Measurements from ENCODE around the gene NEDD9.

DNA sequence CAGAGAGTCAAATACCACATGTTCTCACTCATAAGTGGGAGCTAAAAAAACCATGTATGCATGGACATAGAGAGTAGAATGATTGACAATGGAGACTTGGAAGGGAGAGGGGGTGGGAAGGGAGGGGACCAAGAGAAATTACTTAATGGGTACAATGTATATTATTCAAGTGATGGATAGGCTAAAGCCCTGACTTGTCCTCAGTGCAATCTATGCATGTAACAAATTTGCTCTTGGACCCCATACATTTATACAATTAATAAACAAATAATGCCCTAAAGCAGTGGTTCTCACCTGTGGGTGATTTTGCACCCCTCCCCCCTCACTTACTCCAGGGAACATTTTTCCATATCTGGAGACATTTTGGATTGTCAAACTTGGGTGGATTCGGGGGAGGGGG lies 33.5 kb upstream of the NEDD9 start:
- TF ChIP-seq, protein P1, sequence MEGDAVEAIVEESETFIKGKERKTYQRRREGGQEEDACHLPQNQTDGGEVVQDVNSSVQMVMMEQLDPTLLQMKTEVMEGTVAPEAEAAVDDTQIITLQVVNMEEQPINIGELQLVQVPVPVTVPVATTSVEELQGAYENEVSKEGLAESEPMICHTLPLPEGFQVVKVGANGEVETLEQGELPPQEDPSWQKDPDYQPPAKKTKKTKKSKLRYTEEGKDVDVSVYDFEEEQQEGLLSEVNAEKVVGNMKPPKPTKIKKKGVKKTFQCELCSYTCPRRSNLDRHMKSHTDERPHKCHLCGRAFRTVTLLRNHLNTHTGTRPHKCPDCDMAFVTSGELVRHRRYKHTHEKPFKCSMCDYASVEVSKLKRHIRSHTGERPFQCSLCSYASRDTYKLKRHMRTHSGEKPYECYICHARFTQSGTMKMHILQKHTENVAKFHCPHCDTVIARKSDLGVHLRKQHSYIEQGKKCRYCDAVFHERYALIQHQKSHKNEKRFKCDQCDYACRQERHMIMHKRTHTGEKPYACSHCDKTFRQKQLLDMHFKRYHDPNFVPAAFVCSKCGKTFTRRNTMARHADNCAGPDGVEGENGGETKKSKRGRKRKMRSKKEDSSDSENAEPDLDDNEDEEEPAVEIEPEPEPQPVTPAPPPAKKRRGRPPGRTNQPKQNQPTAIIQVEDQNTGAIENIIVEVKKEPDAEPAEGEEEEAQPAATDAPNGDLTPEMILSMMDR (IDR thresholded peaks at IDR 0.05) = no peak
- TF ChIP-seq POLR2A (IDR thresholded peaks at IDR 0.05) = no peak

All from esophagus squamous epithelium (tissue), 4 donors.